Naive B cell (primary cell): ENCODE results near the gene RPS15A. TPM values are rescaled to one million over a fixed set of nuclear protein-coding genes. Genes with fewer than 3 reads are reported as not detected.

ENCODE experiments used
- ATAC-seq, 2 donors: fragments of 150-1000 bp; cut with Tn5 transposase; 2 replicates each; pipeline ENCODE4 v1.10.0; 2021; ENCODE audit warnings: low read depth in 2 of 2, mild to moderate bottlenecking in 2 of 2, moderate library complexity in 2 of 2
- DNase-seq: peaks from one replicate; pipeline ENCODE4 v3.0.0; 2022
- H3K27ac Mint-ChIP-seq, 6 donors: one replicate each; pipeline ENCODE4 v1.8.0; 2020 to 2022; ENCODE audit warnings: mild to moderate bottlenecking in 6 of 6, mixed read lengths in 6 of 6, moderate library complexity in 5 of 6, inconsistent platforms in 2 of 6
- H3K27me3 Mint-ChIP-seq, 3 donors: one replicate each; pipeline ENCODE4 v1.8.0; 2021 to 2022; ENCODE audit warnings: mixed read lengths in 3 of 3, mild to moderate bottlenecking in 1 of 3
- H3K36me3 Mint-ChIP-seq, 2 donors: one replicate each; pipeline ENCODE4 v1.8.0; 2020 to 2022; ENCODE audit warnings: mixed read lengths in 2 of 2, inconsistent platforms in 1 of 2, mild to moderate bottlenecking in 1 of 2
- H3K4me1 Mint-ChIP-seq, 3 donors: one replicate each; pipeline ENCODE4 v1.8.0; 2020 to 2022; ENCODE audit warnings: mixed read lengths in 3 of 3, inconsistent platforms in 1 of 3, mild to moderate bottlenecking in 1 of 3, moderate library complexity in 1 of 3
- H3K4me3 Mint-ChIP-seq, 8 donors: one replicate each; pipeline ENCODE4 v1.8.0; 2020 to 2022; ENCODE audit warnings: mild to moderate bottlenecking in 8 of 8, mixed read lengths in 8 of 8, moderate library complexity in 8 of 8, inconsistent platforms in 2 of 8
- H3K9me3 Mint-ChIP-seq, 7 donors: one replicate each; pipeline ENCODE4 v1.8.0; 2020 to 2022; ENCODE audit warnings: mixed read lengths in 7 of 7, mild to moderate bottlenecking in 5 of 7, inconsistent platforms in 2 of 7, moderate library complexity in 1 of 7
- polyA plus RNA-seq, 6 donors: library from polyadenylated mRNA; unstranded; fragments of 300-500 nt; fragmentation: Illumina TruSeq; gene quantifications; one replicate each; pipeline ENCODE4 v1.2.3, GENCODE V29; 2021; ENCODE audit warnings: low read depth in 6 of 6

The RPS15A gene
- 1,000 to 10,000 TPM; 1,634 to 3,499 (median 2,919) TPM for polyA plus RNA-seq

DNA sequence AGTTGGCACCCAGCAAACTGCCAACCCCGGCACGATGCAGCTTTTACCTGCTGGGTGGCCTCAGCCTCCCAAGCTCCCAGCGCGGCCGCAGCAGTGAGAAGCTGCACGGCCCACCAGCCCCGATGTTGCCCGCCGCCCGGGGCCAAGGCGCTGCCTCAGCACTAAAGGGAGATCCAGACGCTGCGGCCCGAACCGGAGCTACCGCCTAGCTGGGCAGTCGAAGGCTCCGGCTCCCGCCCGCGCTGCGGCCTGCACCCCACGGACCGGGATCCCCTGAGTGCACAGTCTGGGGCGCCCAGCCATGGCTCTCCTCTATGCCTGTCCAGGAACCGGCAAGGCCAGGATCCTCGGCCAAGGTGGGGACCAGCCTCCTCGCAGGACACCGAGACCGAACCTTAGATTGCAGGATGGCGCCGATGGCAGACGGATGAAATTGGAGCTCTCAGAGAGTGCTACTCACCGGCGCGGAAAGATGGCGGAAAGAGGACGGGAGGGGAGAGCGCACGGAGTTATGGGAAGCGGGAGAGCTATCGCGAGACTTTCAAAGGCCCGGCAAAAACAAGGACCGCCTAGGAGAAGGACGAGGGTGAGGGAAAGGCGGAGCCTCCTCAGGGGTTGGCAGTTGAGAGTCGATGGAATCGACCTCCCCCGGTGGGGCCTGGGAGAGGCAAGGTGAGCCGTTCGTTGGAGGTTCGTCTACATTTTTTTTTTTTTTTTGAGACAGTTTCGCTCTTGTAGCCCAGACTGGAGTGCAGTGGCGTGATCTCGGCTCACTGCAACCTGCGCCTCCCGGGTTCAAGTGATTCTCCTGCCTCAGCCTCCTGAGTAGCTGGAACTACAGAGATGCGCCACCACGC lies at the start of gene RPS15A:
Gene RPS15A, minus strand, starts transcription at position 485 of the 857 bp plus-strand sequence. CDS start 1,221 bp downstream, outside the sequence.
- peaks cover 34 to 38% of the 10 kb centered on the region in 2 donors for H3K36me3 Mint-ChIP-seq
- peak; percentile 88 for DNase-seq
- peak; percentile 97 for ATAC-seq
- H3K27ac Mint-ChIP-seq = peak within 1 kb of the TSS; percentile 95 to 99 (median 96)
- H3K4me1 Mint-ChIP-seq = peaks cover 39 to 52% (median 50%) of the 10 kb centered on the region in 3 donors
- no peaks in the 10 kb centered on the region for H3K27me3 Mint-ChIP-seq
- peak within 1 kb of the TSS; percentile 93 to 99 (median 97) for H3K4me3 Mint-ChIP-seq
- peaks cover 0 to 5% (median 0%) of the 10 kb centered on the region in 7 donors for H3K9me3 Mint-ChIP-seq

GRCh38 chr16:18839555-18839954 lies 49.4 kb upstream of the RPS15A start:
- DNase-seq (no peak), ATAC-seq (no peak)
- no peaks in the 10 kb centered on the region for H3K27me3 Mint-ChIP-seq
- peaks cover 19 to 46% of the 10 kb centered on the region in 2 donors for H3K36me3 Mint-ChIP-seq
- H3K4me1 Mint-ChIP-seq = no peaks in the 10 kb centered on the region
- no peak overlapping the region for H3K4me3 Mint-ChIP-seq
- H3K27ac Mint-ChIP-seq = peak overlapping the region in 2 of 6 donors; percentile 15 to 20
- no peaks in the 10 kb centered on the region for H3K9me3 Mint-ChIP-seq

DNA sequence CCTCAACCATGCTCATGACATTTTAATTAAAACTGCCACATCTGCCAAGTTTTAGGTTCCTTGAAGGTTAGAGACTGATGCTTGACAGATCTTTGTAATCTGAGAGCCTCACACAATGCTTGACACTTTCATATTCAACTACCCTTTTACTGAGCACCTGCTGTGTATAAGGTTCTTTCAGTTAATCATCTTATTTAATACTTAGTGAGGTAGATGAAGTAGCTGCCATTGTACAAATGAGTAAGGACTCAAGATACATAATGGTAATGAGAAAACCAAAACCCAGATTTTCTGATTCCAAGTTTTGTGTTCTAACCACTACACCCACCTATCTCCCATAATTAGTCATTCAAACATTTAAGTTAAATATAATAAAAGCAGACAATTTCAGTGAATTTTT lies 46.6 kb upstream of the RPS15A start:
- Mint-ChIP-seq H3K36me3 (peaks cover 21 to 47% of the 10 kb centered on the region in 2 donors), H3K27me3 (no peaks in the 10 kb centered on the region), H3K4me1 (no peaks in the 10 kb centered on the region), H3K4me3 (no peak overlapping the region), H3K27ac (peak overlapping the region in 3 of 6 donors; percentile 24 to 53 (median 38)), H3K9me3 (no peaks in the 10 kb centered on the region)
- no peak for DNase-seq
- ATAC-seq = no peak

DNA sequence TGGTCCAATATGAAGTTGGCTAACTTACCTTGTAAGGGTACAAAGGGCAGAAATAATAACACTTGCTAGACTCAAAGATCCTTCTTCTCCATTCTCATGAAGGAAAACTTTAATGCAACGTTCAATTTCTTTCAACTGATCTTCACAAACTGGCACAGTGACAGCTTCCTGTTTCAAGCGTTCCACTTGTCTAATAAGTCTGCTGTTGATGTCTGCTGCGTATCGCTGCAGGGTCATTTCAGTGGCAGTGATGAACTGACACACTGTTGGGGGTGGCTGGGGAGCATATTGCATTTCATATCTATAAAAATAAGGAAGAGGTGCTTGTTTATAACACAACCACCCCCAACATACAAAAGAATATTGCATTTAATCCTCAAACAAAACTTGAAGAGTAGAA lies 44.7 kb upstream of the RPS15A start:
- ATAC-seq (no peak), DNase-seq (no peak)
- Mint-ChIP-seq H3K27me3 (no peaks in the 10 kb centered on the region), H3K4me1 (no peaks in the 10 kb centered on the region), H3K36me3 (peaks cover 24 to 44% of the 10 kb centered on the region in 2 donors), H3K9me3 (no peaks in the 10 kb centered on the region), H3K4me3 (no peak overlapping the region), H3K27ac (peak overlapping the region in 1 of 6 donors; percentile 33)

GRCh38 chr16:18833707-18834505 lies 43.8 kb upstream of the RPS15A start:
- no peak overlapping the region for H3K4me3 Mint-ChIP-seq
- H3K27me3 Mint-ChIP-seq = no peaks in the 10 kb centered on the region
- DNase-seq (no peak), ATAC-seq (no peak)
- H3K4me1 Mint-ChIP-seq = no peaks in the 10 kb centered on the region
- H3K9me3 Mint-ChIP-seq = no peaks in the 10 kb centered on the region
- H3K36me3 Mint-ChIP-seq = peaks cover 30 to 37% of the 10 kb centered on the region in 2 donors
- H3K27ac Mint-ChIP-seq = no peak overlapping the region

DNA sequence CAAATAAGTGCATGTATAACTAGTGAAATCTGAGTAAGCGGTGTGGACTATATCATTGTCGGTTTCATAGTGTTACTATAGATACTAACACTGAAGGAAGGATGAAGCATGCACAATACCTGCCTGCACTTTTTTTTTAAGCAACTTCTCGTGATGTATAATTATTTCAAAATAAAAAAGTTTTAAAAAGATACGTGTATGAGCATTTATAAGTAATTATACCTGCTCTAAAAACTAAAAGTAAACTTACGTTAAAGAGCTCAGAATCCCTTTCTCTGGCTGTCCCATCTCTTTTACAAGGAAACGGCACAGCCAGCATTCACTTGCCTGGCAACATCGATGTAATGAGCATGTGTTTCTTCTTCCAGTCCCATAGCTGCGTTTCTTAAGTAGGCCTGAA lies 42.5 kb upstream of the RPS15A start:
- no peak overlapping the region for H3K4me3 Mint-ChIP-seq
- no peak overlapping the region for H3K27ac Mint-ChIP-seq
- ATAC-seq (no peak), DNase-seq (no peak)
- peaks cover 30 to 36% of the 10 kb centered on the region in 2 donors for H3K36me3 Mint-ChIP-seq
- no peaks in the 10 kb centered on the region for H3K4me1 Mint-ChIP-seq
- no peaks in the 10 kb centered on the region for H3K9me3 Mint-ChIP-seq
- H3K27me3 Mint-ChIP-seq = no peaks in the 10 kb centered on the region

DNA sequence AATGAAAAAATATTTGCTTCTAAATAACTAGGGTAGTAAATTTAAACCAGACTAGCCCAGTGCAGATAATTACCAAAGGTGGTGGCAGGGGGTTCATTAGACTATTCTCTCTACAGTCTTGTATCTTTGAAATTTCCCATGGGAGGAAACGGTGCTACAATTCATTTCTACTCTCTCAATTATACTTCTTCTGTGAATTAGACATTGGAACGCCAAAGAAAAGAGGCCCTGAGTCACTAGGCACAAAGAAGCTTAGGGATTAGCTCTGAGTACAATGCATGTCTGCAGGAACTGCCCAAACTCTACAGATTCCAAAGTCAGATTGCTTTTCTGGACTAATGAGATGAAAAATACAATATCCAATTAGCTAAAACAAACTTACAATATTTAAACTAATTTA lies 41.9 kb upstream of the RPS15A start:
- no peaks in the 10 kb centered on the region for H3K4me1 Mint-ChIP-seq
- H3K36me3 Mint-ChIP-seq = peaks cover 30% of the 10 kb centered on the region in 2 donors
- H3K9me3 Mint-ChIP-seq = no peaks in the 10 kb centered on the region
- H3K27ac Mint-ChIP-seq = no peak overlapping the region
- no peak overlapping the region for H3K4me3 Mint-ChIP-seq
- no peaks in the 10 kb centered on the region for H3K27me3 Mint-ChIP-seq
- DNase-seq (no peak), ATAC-seq (no peak)

DNA sequence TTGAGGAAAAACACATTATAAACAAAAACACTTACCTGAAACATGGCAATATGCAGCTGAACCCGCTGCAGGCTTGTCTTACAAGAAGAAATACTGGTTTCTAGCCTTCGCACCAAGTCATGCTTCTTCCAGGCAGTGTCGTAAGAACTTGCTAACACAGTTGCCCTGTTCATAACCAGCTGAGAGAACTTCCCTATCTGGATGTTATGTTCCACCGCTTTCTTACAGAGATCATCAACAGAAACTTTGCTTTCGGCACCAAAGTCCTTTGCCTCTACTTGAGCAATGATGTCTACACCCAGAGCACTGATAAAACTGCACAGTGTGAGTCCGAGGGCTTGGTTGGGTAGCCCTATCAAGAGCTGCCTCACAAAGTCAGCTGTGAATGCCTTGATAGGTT lies 39.1 kb upstream of the RPS15A start:
- Mint-ChIP-seq H3K27ac (no peak overlapping the region), H3K27me3 (no peaks in the 10 kb centered on the region), H3K9me3 (no peaks in the 10 kb centered on the region), H3K4me3 (no peak overlapping the region), H3K36me3 (peaks cover 16 to 22% of the 10 kb centered on the region in 2 donors), H3K4me1 (no peaks in the 10 kb centered on the region)
- DNase-seq = no peak
- ATAC-seq = no peak

DNA sequence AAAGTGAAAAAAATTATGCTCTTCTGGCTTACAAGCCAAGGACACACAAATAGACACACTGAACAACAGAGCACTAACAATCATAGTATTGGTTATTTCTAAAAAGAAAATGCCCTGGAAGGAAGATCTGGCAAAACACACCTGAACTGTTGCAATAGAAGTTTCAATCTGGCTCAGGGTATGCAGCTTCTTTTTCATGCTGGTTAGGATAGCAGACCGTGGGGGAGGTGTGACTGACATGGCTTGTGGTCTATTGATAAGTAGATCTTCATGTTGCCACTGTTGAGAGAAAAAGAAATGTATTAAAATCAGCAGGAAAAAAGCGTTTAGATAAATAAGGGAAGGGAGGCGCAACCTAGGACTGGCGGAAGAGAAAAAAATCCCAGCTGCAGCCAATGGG lies 37.8 kb upstream of the RPS15A start:
- H3K36me3 Mint-ChIP-seq = peaks cover 8 to 14% of the 10 kb centered on the region in 2 donors

GRCh38 chr16:18816286-18816685 lies 26.2 kb upstream of the RPS15A start:
- no peak overlapping the region for H3K4me3 Mint-ChIP-seq
- ATAC-seq = no peak
- DNase-seq = no peak
- no peak overlapping the region for H3K27ac Mint-ChIP-seq
- H3K4me1 Mint-ChIP-seq = peaks cover 0 to 9% (median 7%) of the 10 kb centered on the region in 3 donors
- H3K9me3 Mint-ChIP-seq = no peaks in the 10 kb centered on the region
- peaks cover 0 to 15% of the 10 kb centered on the region in 2 donors for H3K36me3 Mint-ChIP-seq
- no peaks in the 10 kb centered on the region for H3K27me3 Mint-ChIP-seq

More for the DNA sequence above, 37.8 kb upstream of the RPS15A start:
- Mint-ChIP-seq H3K27me3 (no peaks in the 10 kb centered on the region), H3K4me1 (no peaks in the 10 kb centered on the region), H3K9me3 (no peaks in the 10 kb centered on the region), H3K27ac (no peak overlapping the region), H3K4me3 (no peak overlapping the region)
- DNase-seq = no peak
- ATAC-seq = no peak

- H3K27me3 Mint-ChIP-seq = no peaks in the 10 kb centered on the region
- H3K9me3 Mint-ChIP-seq = no peaks in the 10 kb centered on the region
- H3K4me3 Mint-ChIP-seq = no peak overlapping the region
- H3K27ac Mint-ChIP-seq = no peak overlapping the region
- peaks cover 19 to 28% of the 10 kb centered on the region in 2 donors for H3K36me3 Mint-ChIP-seq
- DNase-seq (no peak), ATAC-seq (no peak)
- H3K4me1 Mint-ChIP-seq = no peaks in the 10 kb centered on the region
Measured at GRCh38 chr16:18811925-18812324, 21.8 kb upstream of the RPS15A start.

DNA sequence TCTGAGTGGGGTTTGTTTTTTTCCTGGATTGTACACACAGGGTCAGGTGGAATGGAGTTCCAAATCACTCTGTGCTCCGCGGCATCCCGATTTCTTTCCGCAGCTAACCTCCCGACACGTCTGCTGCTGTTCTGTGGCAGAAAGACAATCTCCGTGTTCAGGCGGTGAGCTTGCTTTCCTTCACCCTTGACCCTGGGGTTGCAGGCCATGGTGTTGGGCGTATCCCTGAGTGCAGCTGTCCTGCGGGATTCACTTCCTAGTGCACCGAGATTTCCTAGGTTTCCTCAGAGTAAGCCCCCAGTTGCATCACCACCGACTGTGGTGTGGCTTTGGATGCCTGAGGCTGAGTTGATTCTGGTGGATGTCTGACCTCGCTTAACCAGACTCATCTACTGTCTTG lies 19.0 kb upstream of the RPS15A start:
- peak overlapping the region in 1 of 6 donors; percentile 79 for H3K27ac Mint-ChIP-seq
- ATAC-seq = no peak
- H3K9me3 Mint-ChIP-seq = no peaks in the 10 kb centered on the region
- peaks cover 0 to 4% (median 0%) of the 10 kb centered on the region in 3 donors for H3K4me1 Mint-ChIP-seq
- H3K4me3 Mint-ChIP-seq = no peak overlapping the region
- peaks cover 19 to 32% of the 10 kb centered on the region in 2 donors for H3K36me3 Mint-ChIP-seq
- no peaks in the 10 kb centered on the region for H3K27me3 Mint-ChIP-seq
- DNase-seq = no peak

DNA sequence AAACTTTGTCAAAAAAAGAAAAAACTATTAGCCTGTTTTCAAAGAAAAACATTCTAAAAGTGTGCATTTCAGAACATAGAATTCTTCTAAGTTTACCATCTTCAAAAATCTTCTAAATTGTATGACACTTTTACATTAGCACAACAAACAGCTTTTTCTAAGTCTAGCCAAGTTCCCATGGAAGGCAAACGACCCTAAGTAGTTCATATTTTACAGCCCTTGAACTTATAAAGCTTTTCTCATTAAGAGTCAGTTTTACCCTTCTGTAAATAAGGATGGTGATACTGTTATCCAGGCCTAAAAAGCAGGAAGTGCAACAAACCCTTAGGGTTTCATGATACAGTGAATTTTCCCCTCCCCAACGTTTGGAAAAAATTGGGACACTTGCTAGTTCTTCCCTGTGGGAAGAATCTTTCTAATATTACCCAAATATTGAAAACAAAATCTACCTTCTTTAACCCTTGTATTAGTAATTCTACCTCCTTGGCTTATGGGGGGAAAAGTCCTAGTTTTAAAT lies 15.2 kb upstream of the RPS15A start:
- Mint-ChIP-seq H3K4me1 (peaks cover 15 to 30% (median 18%) of the 10 kb centered on the region in 3 donors), H3K4me3 (no peak overlapping the region), H3K27me3 (no peaks in the 10 kb centered on the region), H3K36me3 (peaks cover 19 to 21% of the 10 kb centered on the region in 2 donors), H3K9me3 (no peaks in the 10 kb centered on the region), H3K27ac (no peak overlapping the region)
- DNase-seq = no peak
- ATAC-seq = no peak
